ENCODE results near the gene CCDC194.

The CCDC194 gene

GRCh38 chr19:17341386-17341785 lies 52.6 kb downstream of the CCDC194 start:
- no peaks in the 10 kb centered on the region for H3K9me3 ChIP-seq (ENCODE audit: control insufficient read depth, insufficient read depth, low read depth, low read length)
- peaks cover 4% of the 10 kb centered on the region; the same call in 1 of the 2 replicates for H3K4me1 ChIP-seq (ENCODE audit: control insufficient read depth, insufficient read depth, low read length)
- ChIA-PET POLR2A (no interaction called here), CTCF (interaction anchor here (0.6 to 3.1 kb wide), 2 partner anchors 48 to 1247 kb away, joined by 4 to 9 read pairs; no protein-coding TSS in a partner anchor)
- no peak overlapping the region for H3K27ac ChIP-seq (ENCODE audit: extremely low read depth, low read depth, low read length)
- H3K4me3 ChIP-seq (ENCODE audit: low read depth, low read length) = no peak overlapping the region
- peaks cover 0 to 28% of the 10 kb centered on the region in 2 experiments; a peak in 2 of 3 replicates for H3K36me3 ChIP-seq (ENCODE audit: control insufficient read depth in 2 of 2, insufficient read depth in 1 of 2, low read length in 2 of 2)
- TF ChIP-seq, protein P1, sequence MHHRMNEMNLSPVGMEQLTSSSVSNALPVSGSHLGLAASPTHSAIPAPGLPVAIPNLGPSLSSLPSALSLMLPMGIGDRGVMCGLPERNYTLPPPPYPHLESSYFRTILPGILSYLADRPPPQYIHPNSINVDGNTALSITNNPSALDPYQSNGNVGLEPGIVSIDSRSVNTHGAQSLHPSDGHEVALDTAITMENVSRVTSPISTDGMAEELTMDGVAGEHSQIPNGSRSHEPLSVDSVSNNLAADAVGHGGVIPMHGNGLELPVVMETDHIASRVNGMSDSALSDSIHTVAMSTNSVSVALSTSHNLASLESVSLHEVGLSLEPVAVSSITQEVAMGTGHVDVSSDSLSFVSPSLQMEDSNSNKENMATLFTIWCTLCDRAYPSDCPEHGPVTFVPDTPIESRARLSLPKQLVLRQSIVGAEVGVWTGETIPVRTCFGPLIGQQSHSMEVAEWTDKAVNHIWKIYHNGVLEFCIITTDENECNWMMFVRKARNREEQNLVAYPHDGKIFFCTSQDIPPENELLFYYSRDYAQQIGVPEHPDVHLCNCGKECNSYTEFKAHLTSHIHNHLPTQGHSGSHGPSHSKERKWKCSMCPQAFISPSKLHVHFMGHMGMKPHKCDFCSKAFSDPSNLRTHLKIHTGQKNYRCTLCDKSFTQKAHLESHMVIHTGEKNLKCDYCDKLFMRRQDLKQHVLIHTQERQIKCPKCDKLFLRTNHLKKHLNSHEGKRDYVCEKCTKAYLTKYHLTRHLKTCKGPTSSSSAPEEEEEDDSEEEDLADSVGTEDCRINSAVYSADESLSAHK (tag by site-specific recombination; IDR thresholded peaks at IDR 0.05) = peak; percentile 75
- TF ChIP-seq ZNF280D (tag by site-specific recombination; IDR thresholded peaks at IDR 0.05) = no peak

DNA sequence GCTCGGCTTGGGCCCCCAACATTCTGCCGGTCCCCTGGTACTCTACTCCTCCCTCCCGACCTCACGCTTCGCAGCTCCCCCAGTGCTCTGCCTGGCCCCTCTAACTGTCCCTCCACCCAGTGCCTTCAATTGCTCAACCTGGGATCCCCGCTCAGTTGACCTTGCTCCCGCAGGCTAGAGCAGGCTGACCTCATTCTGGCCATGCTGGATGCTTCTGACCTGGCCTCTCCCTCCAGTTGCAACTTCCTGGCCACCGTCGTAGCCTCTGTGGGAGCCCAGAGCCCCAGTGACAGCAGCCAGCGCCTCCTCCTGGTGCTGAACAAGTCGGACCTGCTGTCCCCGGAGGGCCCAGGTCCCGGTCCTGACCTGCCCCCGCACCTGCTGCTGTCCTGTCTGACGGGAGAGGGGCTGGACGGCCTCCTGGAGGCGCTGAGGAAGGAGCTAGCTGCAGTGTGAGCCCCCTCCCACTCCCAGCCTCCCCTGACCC lies 53.1 kb downstream of the CCDC194 start:
- TF ChIP-seq ZIC2 (tag by site-specific recombination; IDR thresholded peaks at IDR 0.05) (peak; percentile 17; the same call in 1 of the 2 replicates), ZBTB17 (tag by site-specific recombination; IDR thresholded peaks at IDR 0.05) (no peak), ZNF76 (tag by site-specific recombination; IDR thresholded peaks at IDR 0.05; ENCODE audit: borderline replicate concordance, low read depth) (no peak), HOXA7 (CRISPR knock-in tag; IDR thresholded peaks at IDR 0.05; ENCODE audit: borderline replicate concordance) (no peak), ZBTB10 (tag by site-specific recombination; IDR thresholded peaks at IDR 0.05) (no peak)
- Histone ChIP-seq H3K27ac (ENCODE audit: extremely low read depth, low read depth, low read length) (no peak overlapping the region), H3K9me3 (ENCODE audit: control insufficient read depth, insufficient read depth, low read depth, low read length) (no peaks in the 10 kb centered on the region), H3K36me3 (ENCODE audit: control insufficient read depth in 2 of 2, insufficient read depth in 1 of 2, low read length in 2 of 2) (peaks cover 0 to 28% of the 10 kb centered on the region in 2 experiments; a peak in 2 of 3 replicates), H3K4me1 (ENCODE audit: control insufficient read depth, insufficient read depth, low read length) (peaks cover 4% of the 10 kb centered on the region; the same call in 1 of the 2 replicates), H3K4me3 (ENCODE audit: low read depth, low read length) (no peak overlapping the region)
- ChIA-PET CTCF (interaction anchor here (0.6 to 3.1 kb wide), 3 partner anchors 49 to 135 kb away, joined by 3 to 9 read pairs (median 4); no protein-coding TSS in a partner anchor), POLR2A (interaction anchor here (0.5 kb wide), 1 partner anchor 606 kb away, joined by 5 read pairs; no protein-coding TSS in a partner anchor)
